GM18505 (cell line): ENCODE data around the gene KLHL11.
"Not testable (repeated sequence)": the region's sequence is repeated elsewhere in the genome, so short reads cannot be mapped to it uniquely, and the experiment has no call there.

Experiments used
- ATAC-seq: cut with Tn5 transposase; IDR thresholded peaks from one replicate; pipeline ENCODE4 v1.9.1; 2021; ENCODE audit not compliant: unreplicated experiment
- POLR2A ChIP-seq: IDR thresholded peaks from 4 replicates; pipeline ENCODE4 v1.6.1; 2011; ENCODE audit warnings: borderline replicate concordance; ENCODE audit not compliant: insufficient read depth, insufficient read length; ENCODE audit errors: extremely low read depth

Gene KLHL11

GRCh38 chr17:41835800-41836549, 29.2 kb downstream of the KLHL11 start, which contains the start of gene NT5C3B:
Gene NT5C3B, minus strand, starts transcription at chr17:41836232. Its CDS starts 39 bp downstream, at chr17:41836193.
- no peak for ATAC-seq
- TF ChIP-seq POLR2A, result peak; percentile 58

GRCh38 chr17:41835214-41835799, 29.9 kb downstream of the KLHL11 start:
- ATAC-seq, result no peak
- no peak for TF ChIP-seq POLR2A

GRCh38 chr17:41829961-41830360, 35.3 kb downstream of the KLHL11 start:
- ATAC-seq, result not testable (repeated sequence)

- TF ChIP-seq POLR2A, result no peak
- ATAC-seq, result no peak
Observed at GRCh38 chr17:41825175-41825845, 39.9 kb downstream of the KLHL11 start.

- TF ChIP-seq POLR2A, result no peak
- no peak for ATAC-seq
Observed at GRCh38 chr17:41824086-41824485, 41.1 kb downstream of the KLHL11 start.

GRCh38 chr17:41823580-41823979, 41.6 kb downstream of the KLHL11 start:
- ATAC-seq, result no peak

GRCh38 chr17:41823141-41823524, 42.1 kb downstream of the KLHL11 start:
- TF ChIP-seq POLR2A, result no peak
- no peak for ATAC-seq

More at GRCh38 chr17:41823580-41823979, 41.6 kb downstream of the KLHL11 start:
- TF ChIP-seq POLR2A, result no peak

- no peak for ATAC-seq
- no peak for TF ChIP-seq POLR2A
Observed at GRCh38 chr17:41822216-41823140, 42.7 kb downstream of the KLHL11 start.

GRCh38 chr17:41821776-41822175, 43.4 kb downstream of the KLHL11 start:
- no peak for TF ChIP-seq POLR2A
- ATAC-seq, result no peak

- ATAC-seq, result no peak
- no peak for TF ChIP-seq POLR2A
Observed at GRCh38 chr17:41818024-41818423, 47.2 kb downstream of the KLHL11 start.

- TF ChIP-seq POLR2A, result no peak
- no peak for ATAC-seq
Observed at GRCh38 chr17:41816637-41817320, 48.4 kb downstream of the KLHL11 start.

GRCh38 chr17:41814195-41814594, 51.0 kb downstream of the KLHL11 start:
- no peak for ATAC-seq
- TF ChIP-seq POLR2A, result no peak
